Subcutaneous adipose tissue (tissue), 4 donors: ENCODE data around the gene PPIA. TPM values are rescaled to one million over a fixed set of nuclear protein-coding genes. Genes with fewer than 3 reads are reported as not detected.

Experiments used
- CTCF ChIP-seq: fragments of 450-650 bp; IDR thresholded peaks from one replicate; pipeline ENCODE4 v1.5.1; 2016; ENCODE audit warnings: low read depth, mild to moderate bottlenecking, control low read depth, antibody characterized with exemption, moderate library complexity
- total RNA-seq, 4 donors: library from RNA; depleted of rRNA; stranded (reverse); fragments of >200 nt; gene quantifications; one replicate each; pipeline ENCODE4 v1.1.0, GENCODE V29; 2016

Gene PPIA
- total RNA-seq, 4 donors from 2014 or later: 921 to 1,568 (median 1,276) TPM

GRCh38 chr7:44765579-44766415 is 30.7 kb upstream of the PPIA start:
- no peak for TF ChIP-seq CTCF

GRCh38 chr7:44766416-44766801 is 30.1 kb upstream of the PPIA start:
- no peak for TF ChIP-seq CTCF

GRCh38 chr7:44767134-44767911 is 29.2 kb upstream of the PPIA start:
- no peak for TF ChIP-seq CTCF

GRCh38 chr7:44767912-44768627 is 28.4 kb upstream of the PPIA start:
- no peak for TF ChIP-seq CTCF

- TF ChIP-seq CTCF: no peak
These were observed 27.7 kb upstream of the PPIA start for GRCh38 chr7:44768628-44769371.

- no peak for TF ChIP-seq CTCF
These were observed 27.1 kb upstream of the PPIA start for GRCh38 chr7:44769376-44769775.
